HepG2 (cell line): ENCODE results near the gene ADPGK.

ENCODE experiments used
- CHD2 ChIP-seq: IDR thresholded peaks from 2 replicates; pipeline ENCODE4 v1.6.1; 2011; ENCODE audit warnings: low read depth, low read length, improper control_type of control experiment
- EZH2 ChIP-seq: conservative IDR thresholded peaks from 2 replicates; pipeline ENCODE4 v1.6.1; 2012; ENCODE audit warnings: mild to moderate bottlenecking, low read depth, low read length, moderate library complexity
- PAX8 ChIP-seq: sonication (generic); formaldehyde crosslinking; IDR thresholded peaks from 2 replicates; pipeline ENCODE4 v1.8.0; 2022; ENCODE audit warnings: mild to moderate bottlenecking, missing genetic modification reagents, borderline replicate concordance
- SMC3 ChIP-seq: IDR thresholded peaks from 2 replicates; pipeline ENCODE4 v1.6.1; 2011; ENCODE audit warnings: low read length, improper control_type of control experiment
- ZNF644 ChIP-seq: IDR thresholded peaks from 2 replicates; pipeline ENCODE4 v1.6.1; 2016; ENCODE audit warnings: low read depth
- ZNF672 ChIP-seq: sonication (generic); formaldehyde crosslinking; IDR thresholded peaks from 2 replicates; pipeline ENCODE4 v1.8.1; 2022; ENCODE audit warnings: missing genetic modification reagents
- ZNF879 ChIP-seq: sonication (generic); formaldehyde crosslinking; IDR thresholded peaks from 2 replicates; pipeline ENCODE4 v1.8.1; 2023; ENCODE audit warnings: missing genetic modification reagents
- TF ChIP-seq, protein P1 (sequence below): sonication (generic); formaldehyde crosslinking; IDR thresholded peaks from 2 replicates; pipeline ENCODE4 v1.5.0; 2020; ENCODE audit warnings: mild to moderate bottlenecking, missing genetic modification reagents, moderate library complexity
- TF ChIP-seq, protein P2 (sequence below): sonication (generic); formaldehyde crosslinking; IDR thresholded peaks from 2 replicates; pipeline ENCODE4 v1.8.1; 2023; ENCODE audit warnings: mild to moderate bottlenecking, inconsistent platforms, moderate library complexity, missing genetic modification reagents, borderline replicate concordance
- TF ChIP-seq, protein P3 (sequence below): sonication (generic); formaldehyde crosslinking; IDR thresholded peaks from 2 replicates; pipeline ENCODE4 v1.8.0; 2022; ENCODE audit warnings: low read depth, missing genetic modification reagents

DNA sequence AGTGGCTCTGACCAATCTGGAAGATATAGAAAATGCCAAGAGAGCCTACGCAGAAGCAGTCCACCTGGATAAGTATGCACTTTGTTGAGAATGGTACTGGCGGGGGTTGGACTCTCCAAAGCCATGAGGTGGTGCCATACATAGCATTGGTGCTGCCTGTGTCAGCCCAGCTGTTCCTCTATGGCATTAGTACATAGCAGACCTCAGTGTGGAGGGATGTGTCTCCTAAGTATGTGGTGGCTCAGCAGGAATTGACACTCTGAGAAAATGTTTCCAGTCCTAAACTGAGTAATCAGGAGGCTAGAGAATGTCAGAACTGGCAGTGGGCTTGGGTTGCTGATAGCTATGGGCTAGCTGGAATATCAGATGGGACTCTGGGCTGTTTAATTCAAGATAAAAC lies 48.4 kb downstream of the ADPGK start:
- TF ChIP-seq ZNF879 (CRISPR knock-in tag) = no peak
- no peak for TF ChIP-seq ZNF644
- TF ChIP-seq EZH2 = no peak
- no peak for TF ChIP-seq SMC3
- TF ChIP-seq, protein P1, sequence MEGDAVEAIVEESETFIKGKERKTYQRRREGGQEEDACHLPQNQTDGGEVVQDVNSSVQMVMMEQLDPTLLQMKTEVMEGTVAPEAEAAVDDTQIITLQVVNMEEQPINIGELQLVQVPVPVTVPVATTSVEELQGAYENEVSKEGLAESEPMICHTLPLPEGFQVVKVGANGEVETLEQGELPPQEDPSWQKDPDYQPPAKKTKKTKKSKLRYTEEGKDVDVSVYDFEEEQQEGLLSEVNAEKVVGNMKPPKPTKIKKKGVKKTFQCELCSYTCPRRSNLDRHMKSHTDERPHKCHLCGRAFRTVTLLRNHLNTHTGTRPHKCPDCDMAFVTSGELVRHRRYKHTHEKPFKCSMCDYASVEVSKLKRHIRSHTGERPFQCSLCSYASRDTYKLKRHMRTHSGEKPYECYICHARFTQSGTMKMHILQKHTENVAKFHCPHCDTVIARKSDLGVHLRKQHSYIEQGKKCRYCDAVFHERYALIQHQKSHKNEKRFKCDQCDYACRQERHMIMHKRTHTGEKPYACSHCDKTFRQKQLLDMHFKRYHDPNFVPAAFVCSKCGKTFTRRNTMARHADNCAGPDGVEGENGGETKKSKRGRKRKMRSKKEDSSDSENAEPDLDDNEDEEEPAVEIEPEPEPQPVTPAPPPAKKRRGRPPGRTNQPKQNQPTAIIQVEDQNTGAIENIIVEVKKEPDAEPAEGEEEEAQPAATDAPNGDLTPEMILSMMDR (CRISPR knock-in tag) = no peak
- TF ChIP-seq, protein P2, sequence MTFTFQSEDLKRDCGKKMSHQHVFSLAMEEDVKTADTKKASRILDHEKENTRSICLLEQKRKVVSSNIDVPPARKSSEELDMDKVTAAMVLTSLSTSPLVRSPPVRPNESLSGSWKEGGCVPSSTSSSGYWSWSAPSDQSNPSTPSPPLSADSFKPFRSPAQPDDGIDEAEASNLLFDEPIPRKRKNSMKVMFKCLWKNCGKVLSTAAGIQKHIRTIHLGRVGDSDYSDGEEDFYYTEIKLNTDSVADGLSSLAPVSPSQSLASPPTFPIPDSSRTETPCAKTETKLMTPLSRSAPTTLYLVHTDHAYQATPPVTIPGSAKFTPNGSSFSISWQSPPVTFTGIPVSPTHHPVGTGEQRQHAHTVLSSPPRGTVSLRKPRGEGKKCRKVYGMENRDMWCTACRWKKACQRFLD (CRISPR knock-in tag) = no peak
- TF ChIP-seq, protein P3, sequence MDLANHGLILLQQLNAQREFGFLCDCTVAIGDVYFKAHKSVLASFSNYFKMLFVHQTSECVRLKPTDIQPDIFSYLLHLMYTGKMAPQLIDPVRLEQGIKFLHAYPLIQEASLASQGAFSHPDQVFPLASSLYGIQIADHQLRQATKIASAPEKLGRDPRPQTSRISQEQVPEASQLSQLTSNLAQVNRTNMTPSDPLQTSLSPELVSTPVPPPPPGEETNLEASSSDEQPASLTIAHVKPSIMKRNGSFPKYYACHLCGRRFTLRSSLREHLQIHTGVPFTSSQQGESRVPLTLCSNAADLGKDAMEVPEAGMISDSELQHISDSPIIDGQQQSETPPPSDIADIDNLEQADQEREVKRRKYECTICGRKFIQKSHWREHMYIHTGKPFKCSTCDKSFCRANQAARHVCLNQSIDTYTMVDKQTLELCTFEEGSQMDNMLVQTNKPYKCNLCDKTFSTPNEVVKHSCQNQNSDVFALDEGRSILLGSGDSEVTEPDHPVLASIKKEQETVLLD (CRISPR knock-in tag) = no peak
- no peak for TF ChIP-seq CHD2
- TF ChIP-seq PAX8 (CRISPR knock-in tag) = no peak
- TF ChIP-seq ZNF672 (CRISPR knock-in tag) = no peak
